H9 (cell line): ENCODE results near the gene CCAR1. TPM values are rescaled to one million over a fixed set of nuclear protein-coding genes. Genes with fewer than 3 reads are reported as not detected.

Source experiments
- DNase-seq: peaks from one replicate; pipeline ENCODE4 v3.0.0-alpha.2; 2017
- H2AFZ ChIP-seq: one replicate; pipeline ENCODE4 v1.6.1; 2013; ENCODE audit warnings: mild to moderate bottlenecking, low read length, control low read depth, moderate library complexity
- H2AK5ac ChIP-seq: 2 replicates; pipeline ENCODE4 v1.6.1; 2013; ENCODE audit warnings: low read length, control low read depth, mixed read lengths; ENCODE audit not compliant: insufficient read length
- H2BK120ac ChIP-seq: one replicate; pipeline ENCODE4 v1.6.1; 2013; ENCODE audit warnings: low read depth, mild to moderate bottlenecking, low read length, control low read depth, inconsistent platforms; ENCODE audit not compliant: poor library complexity, severe bottlenecking
- H2BK12ac ChIP-seq: 2 replicates; pipeline ENCODE4 v1.6.1; 2013; ENCODE audit warnings: low read length, control low read depth, mixed read lengths, low read depth; ENCODE audit not compliant: insufficient read length
- H2BK15ac ChIP-seq: 2 replicates; pipeline ENCODE4 v1.6.1; 2013; ENCODE audit warnings: low read depth, low read length, control low read depth
- H2BK20ac ChIP-seq: one replicate; pipeline ENCODE4 v1.6.1; 2013; ENCODE audit warnings: low read depth, mild to moderate bottlenecking, low read length, control low read depth, inconsistent platforms; ENCODE audit not compliant: poor library complexity, severe bottlenecking
- H2BK5ac ChIP-seq: 2 replicates; pipeline ENCODE4 v1.6.1; 2013; ENCODE audit warnings: low read length, control low read depth, mixed read lengths; ENCODE audit not compliant: insufficient read length
- H3K14ac ChIP-seq: 2 replicates; pipeline ENCODE4 v1.6.1; 2013; ENCODE audit warnings: low read length, control low read depth; ENCODE audit not compliant: insufficient read depth
- H3K18ac ChIP-seq: 2 replicates; pipeline ENCODE4 v1.6.1; 2013; ENCODE audit warnings: low read depth, mild to moderate bottlenecking, mixed read lengths, low read length, control low read depth; ENCODE audit not compliant: insufficient read length
- H3K23ac ChIP-seq: 2 replicates; pipeline ENCODE4 v1.6.1; 2013; ENCODE audit warnings: low read length, control low read depth, mixed read lengths, low read depth; ENCODE audit not compliant: insufficient read length
- H3K23me2 ChIP-seq: 2 replicates; pipeline ENCODE4 v1.6.1; 2013; ENCODE audit warnings: low read depth, mild to moderate bottlenecking, mixed read lengths, low read length, control low read depth; ENCODE audit not compliant: insufficient read length, poor library complexity, severe bottlenecking
- H3K27ac ChIP-seq: 2 replicates; pipeline ENCODE4 v1.5.1; 2013; ENCODE audit warnings: low read length, control low read depth, mixed read lengths, low read depth; ENCODE audit not compliant: insufficient read length
- H3K27me3 ChIP-seq: 2 replicates; pipeline ENCODE4 v1.6.1; 2013; ENCODE audit warnings: low read length, control low read depth, inconsistent platforms; ENCODE audit not compliant: insufficient read depth
- H3K4ac ChIP-seq: 2 replicates; pipeline ENCODE4 v1.6.1; 2013; ENCODE audit warnings: low read depth, mild to moderate bottlenecking, control low read depth, inconsistent platforms, low read length, moderate library complexity
- H3K4me1 ChIP-seq: 2 replicates; pipeline ENCODE4 v1.6.1; 2013; ENCODE audit warnings: low read length, control low read depth, inconsistent platforms; ENCODE audit not compliant: insufficient read depth
- H3K4me2 ChIP-seq: 2 replicates; pipeline ENCODE4 v1.6.1; 2013; ENCODE audit warnings: low read length, control low read depth, mixed read lengths; ENCODE audit not compliant: insufficient read length, insufficient read depth
- H3K56ac ChIP-seq: 2 replicates; pipeline ENCODE4 v1.6.1; 2013; ENCODE audit warnings: low read depth, mild to moderate bottlenecking, mixed read lengths, low read length, control low read depth; ENCODE audit not compliant: insufficient read length
- H3K79me1 ChIP-seq: 2 replicates; pipeline ENCODE4 v1.6.1; 2013; ENCODE audit warnings: low read depth, mild to moderate bottlenecking, moderate library complexity, low read length, control low read depth, inconsistent platforms; ENCODE audit not compliant: insufficient read depth, poor library complexity, severe bottlenecking
- H3K79me2 ChIP-seq: 2 replicates; pipeline ENCODE4 v1.6.1; 2013; ENCODE audit warnings: low read length, control low read depth, inconsistent platforms; ENCODE audit not compliant: insufficient read depth
- H3K9ac ChIP-seq: 2 replicates; pipeline ENCODE4 v1.6.1; 2013; ENCODE audit warnings: low read length, control low read depth, mixed read lengths; ENCODE audit not compliant: insufficient read length; ENCODE audit errors: extremely low read depth
- H3K9me3 ChIP-seq: one replicate; pipeline ENCODE4 v1.6.1; 2013; ENCODE audit warnings: low read depth, low read length, inconsistent platforms; ENCODE audit not compliant: control insufficient read depth
- H3T11ph ChIP-seq: one replicate; pipeline ENCODE4 v1.6.1; 2013; ENCODE audit warnings: mild to moderate bottlenecking, low read length, control low read depth, inconsistent platforms
- H4K20me1 ChIP-seq: one replicate; pipeline ENCODE4 v1.6.1; 2013; ENCODE audit not compliant: control insufficient read depth, insufficient read length, insufficient read depth
- H4K5ac ChIP-seq: 2 replicates; pipeline ENCODE4 v1.6.1; 2013; ENCODE audit warnings: low read depth, mild to moderate bottlenecking, mixed read lengths, low read length, control low read depth; ENCODE audit not compliant: insufficient read length
- H4K8ac ChIP-seq: replicated peaks from 2 replicates; pipeline ENCODE4 v1.6.1; 2013; ENCODE audit warnings: low read length, control low read depth, mixed read lengths, low read depth; ENCODE audit not compliant: insufficient read length
- H4K91ac ChIP-seq: 2 replicates; pipeline ENCODE4 v1.6.1; 2013; ENCODE audit warnings: low read depth, mild to moderate bottlenecking, moderate library complexity, mixed read lengths, low read length, control low read depth; ENCODE audit not compliant: insufficient read length
- H3K27ac Mint-ChIP-seq, 3 experiments: 2 replicates in 2 of 3; 3 replicates in 1 of 3; pipeline ENCODE4 v1.8.0; 2020 to 2021; ENCODE audit warnings: mixed read lengths in 3 of 3, mild to moderate bottlenecking in 1 of 3, moderate library complexity in 1 of 3
- H3K27me3 Mint-ChIP-seq: 2 replicates; pipeline ENCODE4 v1.8.0; 2021; ENCODE audit warnings: low read depth, mild to moderate bottlenecking, moderate library complexity, mixed read lengths
- H3K36me3 Mint-ChIP-seq, 3 experiments: 2 replicates in 2 of 3; 3 replicates in 1 of 3; pipeline ENCODE4 v1.8.0; 2020 to 2021; ENCODE audit warnings: low read depth in 3 of 3, mixed read lengths in 3 of 3; ENCODE audit not compliant: insufficient read depth in 1 of 3
- H3K4me1 Mint-ChIP-seq, 2 experiments: 2 replicates each; pipeline ENCODE4 v1.8.0; 2020; ENCODE audit warnings: mixed read lengths in 2 of 2
- H3K4me3 Mint-ChIP-seq, 2 experiments: 2 replicates in 1 of 2; 3 replicates in 1 of 2; pipeline ENCODE4 v1.8.0; 2020 to 2021; ENCODE audit warnings: mild to moderate bottlenecking in 2 of 2, mixed read lengths in 2 of 2, moderate library complexity in 1 of 2
- H3K9me3 Mint-ChIP-seq, 2 experiments: 2 replicates in 1 of 2; 3 replicates in 1 of 2; pipeline ENCODE4 v1.8.0; 2020; ENCODE audit warnings: mild to moderate bottlenecking in 2 of 2, mixed read lengths in 2 of 2, moderate library complexity in 1 of 2
- WGBS: extraction: QIAGEN DNeasy Blood & Tissue Kit; methylation state at CpG from one replicate; pipeline ENCODE4 v1.1.7; 2013; ENCODE audit warnings: missing lambda C conversion rate, low lambda C conversion rate, mixed read lengths; ENCODE audit not compliant: insufficient read length; ENCODE audit errors: extremely low coverage; 5-methylcytosine and 5-hydroxymethylcytosine counted together
- total RNA-seq: library from RNA; stranded (reverse); gene quantifications from 2 replicates; pipeline ENCODE4 v1.2.1, GENCODE V29; 2021
- TF ChIP-seq, protein P1 (sequence below): fragments of 200-600 bp; sonication (generic); conservative IDR thresholded peaks from 3 replicates; pipeline ENCODE4 v1.8.0; 2021; ENCODE audit warnings: antibody characterized with exemption, mild to moderate bottlenecking

CCAR1 gene
- total RNA-seq, 1 experiment from 2014 or later, result 118 TPM

DNA sequence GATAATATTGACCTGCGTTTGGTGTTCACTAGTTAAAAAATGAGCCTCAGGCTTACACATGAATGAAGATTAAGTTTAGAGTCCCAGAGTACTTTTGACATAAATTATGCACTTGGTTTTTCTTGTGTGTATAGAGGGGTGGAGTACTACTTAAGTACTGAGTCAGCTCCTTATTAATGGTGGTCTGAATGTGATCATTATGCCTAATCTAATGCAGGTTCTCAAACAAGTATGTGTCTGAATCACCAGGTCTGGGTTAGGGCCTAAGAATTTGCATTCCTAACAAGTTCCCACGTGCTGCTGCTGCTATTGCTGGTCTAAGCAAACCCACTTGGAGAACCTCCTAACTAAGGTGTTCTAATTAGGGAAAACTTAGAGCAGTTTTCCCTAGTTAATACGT is 75.6 kb downstream of the CCAR1 start:
- Mint-ChIP-seq H3K4me1 (no peaks in the 10 kb centered on the region), H3K4me3 (no peak overlapping the region), H3K27me3 (no peaks in the 10 kb centered on the region), H3K36me3 (peaks cover 13 to 45% (median 15%) of the 10 kb centered on the region in 3 experiments; a peak in 6 of 7 replicates), H3K27ac (no peak overlapping the region), H3K9me3 (no peaks in the 10 kb centered on the region)
- H3K23me2 ChIP-seq, result no peaks in the 10 kb centered on the region
- H3T11ph ChIP-seq, result no peak overlapping the region
- no CpG with 5 or more reads among the region's 3 CpGs for WGBS
- H2BK5ac ChIP-seq, result no peak overlapping the region
- H4K20me1 ChIP-seq, result no peaks in the 10 kb centered on the region
- no peaks in the 10 kb centered on the region for H3K79me2 ChIP-seq
- H3K4me1 ChIP-seq, result no peaks in the 10 kb centered on the region
- H2BK15ac ChIP-seq, result no peak overlapping the region
- TF ChIP-seq, protein P1, sequence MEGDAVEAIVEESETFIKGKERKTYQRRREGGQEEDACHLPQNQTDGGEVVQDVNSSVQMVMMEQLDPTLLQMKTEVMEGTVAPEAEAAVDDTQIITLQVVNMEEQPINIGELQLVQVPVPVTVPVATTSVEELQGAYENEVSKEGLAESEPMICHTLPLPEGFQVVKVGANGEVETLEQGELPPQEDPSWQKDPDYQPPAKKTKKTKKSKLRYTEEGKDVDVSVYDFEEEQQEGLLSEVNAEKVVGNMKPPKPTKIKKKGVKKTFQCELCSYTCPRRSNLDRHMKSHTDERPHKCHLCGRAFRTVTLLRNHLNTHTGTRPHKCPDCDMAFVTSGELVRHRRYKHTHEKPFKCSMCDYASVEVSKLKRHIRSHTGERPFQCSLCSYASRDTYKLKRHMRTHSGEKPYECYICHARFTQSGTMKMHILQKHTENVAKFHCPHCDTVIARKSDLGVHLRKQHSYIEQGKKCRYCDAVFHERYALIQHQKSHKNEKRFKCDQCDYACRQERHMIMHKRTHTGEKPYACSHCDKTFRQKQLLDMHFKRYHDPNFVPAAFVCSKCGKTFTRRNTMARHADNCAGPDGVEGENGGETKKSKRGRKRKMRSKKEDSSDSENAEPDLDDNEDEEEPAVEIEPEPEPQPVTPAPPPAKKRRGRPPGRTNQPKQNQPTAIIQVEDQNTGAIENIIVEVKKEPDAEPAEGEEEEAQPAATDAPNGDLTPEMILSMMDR, result no peak
- H3K18ac ChIP-seq, result no peak overlapping the region
- H3K9ac ChIP-seq, result no peak overlapping the region
- no peak for DNase-seq
- no peak overlapping the region for H2AK5ac ChIP-seq
- H3K79me1 ChIP-seq, result no peaks in the 10 kb centered on the region
- no peaks in the 10 kb centered on the region for H3K9me3 ChIP-seq
- no peak overlapping the region for H3K23ac ChIP-seq
- no peak overlapping the region for H4K8ac ChIP-seq
- no peak overlapping the region for H3K4ac ChIP-seq
- no peak overlapping the region for H3K14ac ChIP-seq
- no peaks in the 10 kb centered on the region for H3K27me3 ChIP-seq
- H3K56ac ChIP-seq, result no peak overlapping the region
- no peak overlapping the region for H3K4me2 ChIP-seq
- H2BK20ac ChIP-seq, result no peak overlapping the region
- H4K91ac ChIP-seq, result no peak overlapping the region
- no peak overlapping the region for H2AFZ ChIP-seq
- no peak overlapping the region for H3K27ac ChIP-seq
- no peak overlapping the region for H4K5ac ChIP-seq
- no peak overlapping the region for H2BK12ac ChIP-seq
- no peak overlapping the region for H2BK120ac ChIP-seq
